Measurements from ENCODE around the gene ZSWIM5. TPM values are rescaled to one million over a fixed set of nuclear protein-coding genes. Genes with fewer than 3 reads are reported as not detected.

ZSWIM5 gene
- total RNA-seq, 3 donors from 2014 or later, result 1.6 to 4.5 (median 3.3) TPM

DNA sequence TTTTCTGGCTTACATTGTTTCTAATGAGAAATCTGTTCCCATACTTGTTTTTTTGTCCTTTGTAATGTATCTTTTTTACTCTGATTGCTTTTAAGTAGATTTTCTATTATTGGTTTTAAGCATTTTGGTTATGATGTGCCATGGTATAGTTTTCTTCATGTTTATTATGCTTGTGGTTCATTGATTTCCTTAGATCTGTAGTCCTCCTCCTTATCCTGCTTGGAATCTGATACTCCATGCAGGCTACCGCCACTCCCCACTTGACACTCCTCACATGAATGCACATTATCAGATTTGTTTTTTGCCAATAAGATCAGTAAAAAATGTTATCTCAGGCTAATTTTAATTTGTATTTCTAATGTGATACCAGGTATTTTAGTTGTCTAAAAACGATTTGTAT lies 173.6 kb downstream of the ZSWIM5 start:
- Histone ChIP-seq H3K27me3 (no peaks in the 10 kb centered on the region), H3K9me3 (no peaks in the 10 kb centered on the region), H3K4me3 (no peak overlapping the region), H3K4me1 (no peaks in the 10 kb centered on the region), H3K27ac (no peak overlapping the region), H3K36me3 (no peaks in the 10 kb centered on the region)
- DNase-seq (ENCODE audit: low spot score in 2 of 2), result no peak
- TF ChIP-seq CTCF (IDR thresholded peaks at IDR 0.05), result no peak
- TF ChIP-seq POLR2AphosphoS5 (IDR thresholded peaks at IDR 0.05), result no peak
- no peak for TF ChIP-seq POLR2A (IDR thresholded peaks at IDR 0.05)
- intact Hi-C loops (cut with DNase I; ENCODE audit: low total_unique reads), result no loop called here

GRCh38 chr1:45026446-45026845 lies 180.0 kb downstream of the ZSWIM5 start:
- H3K4me1 ChIP-seq, result no peaks in the 10 kb centered on the region
- no peaks in the 10 kb centered on the region for H3K36me3 ChIP-seq
- H3K27ac ChIP-seq, result no peak overlapping the region
- TF ChIP-seq POLR2AphosphoS5 (IDR thresholded peaks at IDR 0.05) (no peak), POLR2A (IDR thresholded peaks at IDR 0.05) (no peak), CTCF (IDR thresholded peaks at IDR 0.05) (no peak)
- intact Hi-C loops (cut with DNase I; ENCODE audit: low total_unique reads), result no loop called here
- no peak overlapping the region for H3K4me3 ChIP-seq
- DNase-seq (ENCODE audit: low spot score in 2 of 2), result no peak
- no peaks in the 10 kb centered on the region for H3K27me3 ChIP-seq
- H3K9me3 ChIP-seq, result no peaks in the 10 kb centered on the region

DNA sequence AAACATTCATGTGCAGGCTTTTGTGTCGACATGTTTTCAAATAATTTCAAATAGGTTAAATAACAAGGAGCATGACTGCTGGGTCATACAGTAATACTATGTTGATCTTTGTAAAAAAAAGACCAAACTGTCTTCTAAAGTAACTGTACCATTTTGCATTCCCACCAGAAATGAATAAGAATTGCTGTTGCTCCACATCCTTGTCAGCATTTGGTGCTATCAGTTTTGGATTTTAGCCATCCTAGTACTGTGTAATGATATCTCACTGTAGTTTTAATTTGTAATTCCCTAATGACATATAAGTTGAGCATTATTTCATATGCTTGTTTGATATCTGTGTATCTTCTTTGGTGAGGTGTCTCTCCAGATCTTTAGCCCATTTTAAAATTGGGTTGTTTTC lies 182.7 kb downstream of the ZSWIM5 start:
- H3K36me3 ChIP-seq, result no peaks in the 10 kb centered on the region
- no peaks in the 10 kb centered on the region for H3K4me1 ChIP-seq
- H3K4me3 ChIP-seq, result no peak overlapping the region
- no peak overlapping the region for H3K27ac ChIP-seq
- intact Hi-C loops (cut with DNase I; ENCODE audit: low total_unique reads), result no loop called here
- TF ChIP-seq POLR2A (IDR thresholded peaks at IDR 0.05), result no peak
- TF ChIP-seq POLR2AphosphoS5 (IDR thresholded peaks at IDR 0.05), result no peak
- TF ChIP-seq CTCF (IDR thresholded peaks at IDR 0.05), result no peak
- no peak for DNase-seq (ENCODE audit: low spot score in 2 of 2)
- H3K27me3 ChIP-seq, result no peaks in the 10 kb centered on the region
- no peaks in the 10 kb centered on the region for H3K9me3 ChIP-seq

DNA sequence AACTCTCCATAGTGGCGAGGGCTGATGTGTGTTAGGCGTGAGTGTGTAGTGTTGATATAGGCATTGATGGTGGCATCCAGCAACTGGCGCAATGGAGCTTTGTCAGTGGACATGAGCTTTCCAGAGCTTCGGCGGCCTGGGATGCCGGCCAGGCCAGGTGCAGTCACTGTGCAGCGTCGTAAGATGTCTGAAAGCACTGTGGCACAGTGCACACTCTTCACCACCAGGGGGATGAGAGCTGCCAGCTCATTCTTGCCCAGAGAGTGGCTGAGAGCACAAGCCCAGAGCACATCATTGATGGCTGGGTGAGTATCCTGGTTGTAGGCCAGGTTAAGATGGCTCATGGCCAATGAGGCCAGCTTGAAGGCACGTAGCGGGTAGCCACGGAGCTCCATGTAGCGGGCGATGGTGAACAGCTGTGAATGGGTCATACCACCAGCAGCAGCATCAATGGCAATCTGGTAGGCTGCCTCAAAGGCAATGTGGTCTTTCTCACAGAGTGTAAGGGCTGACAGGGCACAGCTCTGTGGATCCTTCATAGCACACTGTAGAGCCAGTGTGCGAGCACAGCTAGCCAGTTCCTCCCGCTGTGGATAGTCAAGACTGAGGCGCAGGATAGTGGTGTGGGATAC lies 187.7 kb downstream of the ZSWIM5 start:
- Histone ChIP-seq H3K36me3 (no peaks in the 10 kb centered on the region), H3K9me3 (no peaks in the 10 kb centered on the region), H3K27ac (no peak overlapping the region), H3K4me1 (peaks cover 0 to 6% of the 10 kb centered on the region in 2 donors), H3K4me3 (no peak overlapping the region), H3K27me3 (no peaks in the 10 kb centered on the region)
- DNase-seq (ENCODE audit: low spot score in 2 of 2), result peak; percentile 50 to 72
- intact Hi-C loops (cut with DNase I; ENCODE audit: low total_unique reads), result no loop called here
- TF ChIP-seq POLR2A (IDR thresholded peaks at IDR 0.05), result no peak
- no peak for TF ChIP-seq POLR2AphosphoS5 (IDR thresholded peaks at IDR 0.05)
- TF ChIP-seq CTCF (IDR thresholded peaks at IDR 0.05), result peak; percentile 32 to 80 (median 80)

GRCh38 chr1:45016767-45017166 lies 189.6 kb downstream of the ZSWIM5 start:
- H3K27ac ChIP-seq, result no peak overlapping the region
- TF ChIP-seq POLR2AphosphoS5 (IDR thresholded peaks at IDR 0.05), result no peak
- no peak for TF ChIP-seq POLR2A (IDR thresholded peaks at IDR 0.05)
- TF ChIP-seq CTCF (IDR thresholded peaks at IDR 0.05), result no peak
- H3K4me1 ChIP-seq, result peaks cover 0 to 15% of the 10 kb centered on the region in 2 donors
- no peak overlapping the region for H3K4me3 ChIP-seq
- intact Hi-C loops (cut with DNase I; ENCODE audit: low total_unique reads), result no loop called here
- DNase-seq (ENCODE audit: low spot score in 2 of 2), result no peak
- no peaks in the 10 kb centered on the region for H3K36me3 ChIP-seq
- H3K9me3 ChIP-seq, result no peaks in the 10 kb centered on the region
- no peaks in the 10 kb centered on the region for H3K27me3 ChIP-seq

All from breast epithelium (tissue), 4 donors.